Activated CD4-positive, alpha-beta T cell treated with anti-CD3 and anti-CD28 coated beads for 36 hours (primary cell): ENCODE results near the gene POLR1D. TPM values are rescaled to one million over a fixed set of nuclear protein-coding genes. Genes with fewer than 3 reads are reported as not detected.

Experiments used
- ATAC-seq: fragments of 200-7000 bp; cut with Tn5 transposase; one replicate; pipeline ENCODE4 v1.10.0; 2021; ENCODE audit warnings: mild to moderate bottlenecking, moderate library complexity
- CTCF ChIA-PET: fragments of 350-600 bp; sonication (Branson Sonifier 250); formaldehyde crosslinking; loops from one replicate; lab custom pipeline; 2021; ENCODE audit warnings: antibody characterized with exemption; lab: Charles Lee
- POLR2A ChIA-PET: fragments of 350-600 bp; sonication (Branson Sonifier 250); formaldehyde crosslinking; loops from one replicate; lab custom pipeline; 2021; ENCODE audit warnings: antibody characterized with exemption, inconsistent platforms; lab: Charles Lee
- DNase-seq: peaks from one replicate; pipeline ENCODE4 v3.0.0-alpha.2; 2020
- H3K27ac Mint-ChIP-seq: one replicate; pipeline ENCODE4 v1.8.0; 2021; ENCODE audit warnings: mixed read lengths
- H3K27me3 Mint-ChIP-seq: one replicate; pipeline ENCODE4 v1.8.0; 2021; ENCODE audit warnings: mixed read lengths
- H3K36me3 Mint-ChIP-seq: one replicate; pipeline ENCODE4 v1.8.0; 2021; ENCODE audit warnings: low read depth, mixed read lengths
- H3K4me1 Mint-ChIP-seq: one replicate; pipeline ENCODE4 v1.8.0; 2021; ENCODE audit warnings: mixed read lengths
- H3K4me3 Mint-ChIP-seq: one replicate; pipeline ENCODE4 v1.8.0; 2021; ENCODE audit warnings: mild to moderate bottlenecking, moderate library complexity, mixed read lengths
- H3K9me3 Mint-ChIP-seq: one replicate; pipeline ENCODE4 v1.8.0; 2021; ENCODE audit warnings: low read depth, mixed read lengths
- intact Hi-C, 2 experiments: fragments of 100-400 bp; cut with DNase I in 1 of 2; cut with micrococcal nuclease in 1 of 2; formaldehyde crosslinking; loops; one replicate each; pipeline versions ENCODE4 v1.14.2 to v1.15.1; 2022 to 2024; cut with DNase I, micrococcal nuclease
- total RNA-seq, 2 experiments: library from RNA; stranded (reverse); gene quantifications; one replicate each; pipeline ENCODE4 v1.2.3, GENCODE V29; 2021

The POLR1D gene
- total RNA-seq, 2 experiments from 2014 or later: 165 to 197 TPM

DNA sequence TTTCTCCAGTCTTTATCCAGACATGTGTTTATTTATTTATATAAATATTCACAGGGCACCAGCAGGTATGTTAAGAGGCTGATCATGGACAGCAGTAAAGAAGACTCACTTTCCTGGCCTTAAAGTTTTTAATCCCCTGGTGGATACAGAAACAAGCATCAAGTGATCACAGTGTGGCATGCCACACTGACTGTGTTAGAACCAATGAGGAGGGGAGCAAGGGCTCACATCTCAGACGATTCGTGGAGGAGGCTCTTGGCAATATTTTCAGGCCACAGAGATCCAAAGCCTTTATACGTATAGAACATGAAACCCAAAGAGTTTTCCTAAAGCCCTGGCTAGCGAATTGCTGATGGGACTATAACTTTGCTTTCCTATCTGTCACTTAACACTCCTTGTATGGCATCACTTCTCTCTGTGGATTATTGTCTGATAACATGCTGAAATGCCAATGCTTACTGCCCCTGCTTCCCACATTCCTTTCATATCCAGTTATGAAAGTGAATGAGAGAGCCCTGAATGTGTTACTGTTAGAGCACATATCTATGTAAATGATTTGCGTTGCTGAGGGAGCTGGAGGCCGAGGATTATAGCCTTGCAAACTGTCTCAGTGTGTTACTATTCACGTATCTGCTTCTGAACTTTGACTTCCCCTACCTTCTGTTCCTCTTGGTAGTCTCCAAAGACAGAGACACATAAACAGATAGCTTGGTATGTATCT is 37.6 kb downstream of the POLR1D start:
- no peaks in the 10 kb centered on the region for H3K27me3 Mint-ChIP-seq
- POLR2A ChIA-PET: no interaction called here
- no peak for ATAC-seq
- H3K4me1 Mint-ChIP-seq: no peaks in the 10 kb centered on the region
- CTCF ChIA-PET: interaction anchor here (1.0 kb wide), 1 partner anchor 298 kb away, joined by 5 read pairs; no protein-coding TSS in a partner anchor
- H3K4me3 Mint-ChIP-seq: no peak overlapping the region
- H3K9me3 Mint-ChIP-seq: no peaks in the 10 kb centered on the region
- intact Hi-C loops: no loop called here
- DNase-seq: no peak
- no peak overlapping the region for H3K27ac Mint-ChIP-seq
- H3K36me3 Mint-ChIP-seq: peaks cover 12% of the 10 kb centered on the region

DNA sequence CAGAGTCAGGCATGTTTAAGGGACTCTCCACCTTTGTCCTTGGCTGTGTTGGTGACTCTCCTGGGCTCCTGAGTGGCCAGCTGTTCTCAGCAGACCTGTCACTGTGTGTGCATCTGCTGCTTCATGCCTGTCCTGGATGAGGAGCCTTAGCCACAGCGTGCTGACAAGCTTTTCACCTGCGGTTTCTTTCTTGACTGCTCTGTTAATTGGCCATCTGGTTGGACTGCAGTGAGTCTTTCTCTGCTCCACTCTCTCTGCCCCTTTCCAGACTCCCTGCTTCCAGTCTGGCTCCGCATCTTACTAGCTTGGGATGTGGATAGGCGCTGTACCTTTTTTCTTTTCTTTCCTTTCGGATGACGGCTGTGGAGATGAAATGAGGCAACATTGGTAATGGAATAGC is 38.8 kb downstream of the POLR1D start:
- no peak overlapping the region for H3K4me3 Mint-ChIP-seq
- ATAC-seq (no peak), DNase-seq (no peak)
- H3K27me3 Mint-ChIP-seq: no peaks in the 10 kb centered on the region
- intact Hi-C loops: no loop called here
- H3K9me3 Mint-ChIP-seq: no peaks in the 10 kb centered on the region
- H3K36me3 Mint-ChIP-seq: peaks cover 15% of the 10 kb centered on the region
- CTCF ChIA-PET: interaction anchor here (1.4 kb wide), 1 partner anchor 13 kb away, joined by 5 read pairs; no protein-coding TSS in a partner anchor
- no peak overlapping the region for H3K27ac Mint-ChIP-seq
- POLR2A ChIA-PET: no interaction called here
- no peaks in the 10 kb centered on the region for H3K4me1 Mint-ChIP-seq

DNA sequence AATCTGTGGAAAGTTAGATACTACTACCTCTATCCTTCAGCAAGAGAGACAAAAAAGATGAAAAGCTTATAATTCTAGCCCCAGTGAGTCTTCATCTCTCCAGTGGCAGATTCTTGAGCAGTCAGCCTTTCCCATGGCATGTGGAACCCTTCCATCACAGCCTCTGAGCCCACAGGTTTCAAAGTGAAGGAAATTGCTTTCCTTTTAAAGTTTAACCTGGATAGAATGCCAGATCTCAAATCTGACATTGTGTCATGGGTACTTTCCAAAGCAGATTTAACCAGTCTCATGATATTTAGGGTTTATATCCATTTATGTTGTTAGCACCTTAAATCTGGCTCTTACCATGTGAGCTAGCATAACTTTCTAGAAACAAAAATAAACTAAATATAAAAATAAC is 39.3 kb downstream of the POLR1D start:
- Mint-ChIP-seq H3K4me1 (no peaks in the 10 kb centered on the region), H3K9me3 (no peaks in the 10 kb centered on the region), H3K27ac (no peak overlapping the region), H3K27me3 (no peaks in the 10 kb centered on the region), H3K36me3 (peaks cover 14% of the 10 kb centered on the region), H3K4me3 (no peak overlapping the region)
- ChIA-PET POLR2A (no interaction called here), CTCF (interaction anchor here (1.4 kb wide), 1 partner anchor 13 kb away, joined by 5 read pairs; no protein-coding TSS in a partner anchor)
- DNase-seq (no peak), ATAC-seq (no peak)
- intact Hi-C loops: no loop called here

DNA sequence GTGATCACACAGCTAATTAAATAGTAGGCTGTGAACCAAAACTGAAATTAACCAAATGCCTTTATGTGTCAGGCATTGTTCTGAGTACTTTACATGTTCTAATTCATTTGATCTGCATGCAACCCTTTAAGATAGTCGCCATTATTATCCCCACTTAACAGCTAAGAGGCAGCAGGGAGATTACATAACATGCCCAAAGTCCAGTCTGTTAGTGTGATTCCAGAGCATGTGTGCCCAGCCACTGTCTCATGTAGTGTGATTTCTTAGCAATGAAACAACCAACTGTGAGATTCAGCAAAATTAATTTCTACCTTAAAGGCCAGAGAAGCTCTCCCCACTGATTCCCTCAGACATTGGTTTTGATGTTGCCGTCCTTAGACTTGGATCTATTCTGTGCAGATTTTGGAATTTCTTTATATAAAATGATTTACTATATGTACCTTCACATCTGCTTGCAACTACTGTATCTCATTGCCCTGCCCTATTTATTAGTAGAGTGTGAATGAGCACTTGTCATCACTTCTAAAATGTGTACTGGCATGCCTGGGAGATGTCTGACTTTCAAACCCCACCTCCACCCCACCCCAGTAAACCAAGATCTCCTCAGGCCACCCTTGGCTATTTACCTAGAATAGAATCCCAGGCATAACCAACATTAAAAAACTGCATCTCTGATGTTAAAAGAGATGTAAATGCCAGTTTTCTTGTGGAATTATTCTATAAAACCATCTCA is 41.2 kb downstream of the POLR1D start:
- Mint-ChIP-seq H3K27me3 (no peaks in the 10 kb centered on the region), H3K4me3 (no peak overlapping the region), H3K27ac (no peak overlapping the region), H3K36me3 (peaks cover 13% of the 10 kb centered on the region), H3K9me3 (no peaks in the 10 kb centered on the region), H3K4me1 (no peaks in the 10 kb centered on the region)
- ChIA-PET POLR2A (no interaction called here), CTCF (interaction anchor here (0.9 kb wide), 1 partner anchor 10 kb away, joined by 3 read pairs; no protein-coding TSS in a partner anchor)
- intact Hi-C loops: no loop called here
- ATAC-seq (no peak), DNase-seq (no peak)

DNA sequence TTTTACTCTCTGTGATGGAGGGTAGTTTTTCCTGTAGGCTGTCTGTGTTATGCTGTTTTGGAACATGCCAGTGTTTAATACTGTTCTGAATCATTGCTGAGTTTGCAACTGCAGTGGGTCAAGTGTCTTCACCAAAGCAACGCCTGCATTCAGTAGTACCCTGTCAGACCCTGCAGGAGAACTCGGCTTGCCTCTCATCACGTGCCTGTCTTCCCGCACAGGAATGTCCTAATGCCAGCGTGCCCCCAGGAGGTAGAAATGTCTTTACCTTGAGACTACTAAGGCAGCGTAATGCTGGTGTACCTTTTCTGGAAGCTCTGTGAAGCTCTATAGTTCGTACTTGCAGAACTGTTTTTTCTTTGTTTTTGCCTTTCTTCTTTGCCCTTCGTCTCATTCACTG is 42.3 kb downstream of the POLR1D start:
- Mint-ChIP-seq H3K4me1 (no peaks in the 10 kb centered on the region), H3K9me3 (no peaks in the 10 kb centered on the region), H3K27ac (no peak overlapping the region), H3K4me3 (no peak overlapping the region), H3K27me3 (no peaks in the 10 kb centered on the region), H3K36me3 (peaks cover 13% of the 10 kb centered on the region)
- CTCF ChIA-PET: no interaction called here
- ATAC-seq (no peak), DNase-seq (no peak)
- POLR2A ChIA-PET: no interaction called here
- intact Hi-C loops: no loop called here

DNA sequence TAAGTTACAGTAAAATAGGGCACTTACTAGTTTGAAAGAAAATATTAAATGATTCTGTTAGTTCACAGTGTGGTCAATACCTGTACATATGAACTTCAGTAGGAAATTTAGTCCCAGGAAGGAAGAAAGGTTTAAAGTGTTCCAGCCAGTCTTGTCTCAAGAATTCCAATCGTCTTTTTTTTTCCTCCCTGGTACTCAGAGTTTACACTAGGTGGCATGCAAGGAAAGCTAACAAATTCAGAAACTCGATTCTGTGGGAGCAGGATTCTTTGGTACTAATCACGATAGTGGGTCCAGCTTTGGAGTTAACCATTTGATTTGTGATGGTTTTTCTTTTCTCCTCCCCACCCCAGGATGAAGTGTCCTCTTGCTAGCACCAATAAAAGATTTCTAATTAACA is 43.6 kb downstream of the POLR1D start:
- intact Hi-C loops: no loop called here
- H3K9me3 Mint-ChIP-seq: no peaks in the 10 kb centered on the region
- ATAC-seq (no peak), DNase-seq (no peak)
- H3K27me3 Mint-ChIP-seq: no peaks in the 10 kb centered on the region
- H3K4me3 Mint-ChIP-seq: no peak overlapping the region
- ChIA-PET POLR2A (no interaction called here), CTCF (interaction anchor here (1.0 kb wide), 1 partner anchor 134 kb away, joined by 3 read pairs; no protein-coding TSS in a partner anchor)
- no peak overlapping the region for H3K27ac Mint-ChIP-seq
- no peaks in the 10 kb centered on the region for H3K4me1 Mint-ChIP-seq
- H3K36me3 Mint-ChIP-seq: peaks cover 12% of the 10 kb centered on the region

DNA sequence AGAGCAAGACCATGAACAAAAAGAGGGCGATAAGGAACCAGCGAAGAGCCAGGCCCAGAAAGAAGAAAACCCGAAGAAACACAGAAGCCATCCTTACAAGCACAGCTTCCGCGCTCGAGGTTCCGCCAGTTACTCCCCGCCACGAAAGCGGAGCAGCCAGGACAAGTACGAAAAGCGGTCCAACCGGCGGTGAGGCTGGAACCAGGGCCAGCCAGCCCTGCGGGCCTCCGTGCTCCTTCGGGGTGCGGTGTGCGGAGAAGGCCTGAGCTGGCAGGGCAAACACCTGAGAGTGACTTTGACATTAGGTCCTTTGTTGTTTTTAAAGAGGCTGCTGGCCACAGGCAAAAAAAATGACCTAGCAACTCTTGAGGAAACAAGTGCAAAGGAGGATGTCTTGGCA is 44.1 kb downstream of the POLR1D start:
- ATAC-seq (no peak), DNase-seq (no peak)
- Mint-ChIP-seq H3K27me3 (no peaks in the 10 kb centered on the region), H3K36me3 (peaks cover 9% of the 10 kb centered on the region), H3K4me3 (no peak overlapping the region), H3K9me3 (no peaks in the 10 kb centered on the region), H3K27ac (no peak overlapping the region), H3K4me1 (no peaks in the 10 kb centered on the region)
- CTCF ChIA-PET: interaction anchor here (1.0 kb wide), 1 partner anchor 135 kb away, joined by 3 read pairs; no protein-coding TSS in a partner anchor
- POLR2A ChIA-PET: no interaction called here
- intact Hi-C loops: no loop called here

DNA sequence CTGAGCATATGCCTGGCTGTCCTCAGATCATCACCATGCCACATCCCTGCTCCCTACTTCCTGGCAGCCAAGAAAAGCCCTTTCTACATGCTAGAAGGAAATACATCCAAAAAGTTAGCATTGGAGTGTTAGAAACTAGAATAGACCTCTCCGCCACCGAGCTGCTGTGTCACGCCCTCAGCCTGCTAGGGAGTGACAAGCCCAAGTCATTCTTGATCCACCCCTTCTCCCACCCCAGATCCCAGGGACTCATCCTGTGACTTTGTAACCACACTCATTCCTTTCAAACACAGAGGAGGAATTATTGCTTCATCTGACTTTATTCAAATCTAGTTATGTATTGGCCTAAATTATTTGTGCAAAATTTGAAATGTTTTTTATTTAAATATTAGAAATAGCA is 45.3 kb downstream of the POLR1D start:
- POLR2A ChIA-PET: no interaction called here
- Mint-ChIP-seq H3K4me1 (no peaks in the 10 kb centered on the region), H3K9me3 (no peaks in the 10 kb centered on the region), H3K27me3 (no peaks in the 10 kb centered on the region), H3K4me3 (no peak overlapping the region), H3K36me3 (peaks cover 8% of the 10 kb centered on the region), H3K27ac (no peak overlapping the region)
- CTCF ChIA-PET: no interaction called here
- intact Hi-C loops: no loop called here
- DNase-seq: no peak
- no peak for ATAC-seq

DNA sequence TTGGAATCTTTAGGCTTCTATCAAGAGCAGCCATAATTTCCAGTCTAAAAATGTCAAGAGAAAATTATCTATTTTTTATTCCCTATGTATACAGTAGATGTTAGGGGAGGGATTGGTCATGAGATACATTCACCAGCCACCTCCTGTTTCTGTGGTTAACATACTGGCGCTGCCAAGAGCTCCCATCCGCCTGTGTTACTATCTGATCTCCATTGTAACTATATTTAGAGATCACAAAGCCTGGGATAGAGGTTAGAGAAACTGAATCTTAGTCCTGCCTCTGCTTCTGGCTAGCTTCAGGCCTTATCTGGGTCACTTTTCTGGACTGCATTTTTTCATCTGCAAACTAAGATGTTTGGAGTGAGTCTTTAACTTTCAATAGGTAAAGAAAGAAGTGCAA is 46.3 kb downstream of the POLR1D start:
- Mint-ChIP-seq H3K9me3 (peaks cover 2% of the 10 kb centered on the region), H3K27ac (no peak overlapping the region), H3K27me3 (no peaks in the 10 kb centered on the region), H3K4me3 (no peak overlapping the region), H3K36me3 (peaks cover 8% of the 10 kb centered on the region), H3K4me1 (no peaks in the 10 kb centered on the region)
- intact Hi-C loops: no loop called here
- ATAC-seq: no peak
- no peak for DNase-seq
- ChIA-PET POLR2A (interaction anchor here (0.7 kb wide), 1 partner anchor 135 kb away, joined by 4 read pairs; no protein-coding TSS in a partner anchor), CTCF (interaction anchor here (0.7 kb wide), 1 partner anchor 1216 kb away, joined by 3 read pairs; no protein-coding TSS in a partner anchor)

DNA sequence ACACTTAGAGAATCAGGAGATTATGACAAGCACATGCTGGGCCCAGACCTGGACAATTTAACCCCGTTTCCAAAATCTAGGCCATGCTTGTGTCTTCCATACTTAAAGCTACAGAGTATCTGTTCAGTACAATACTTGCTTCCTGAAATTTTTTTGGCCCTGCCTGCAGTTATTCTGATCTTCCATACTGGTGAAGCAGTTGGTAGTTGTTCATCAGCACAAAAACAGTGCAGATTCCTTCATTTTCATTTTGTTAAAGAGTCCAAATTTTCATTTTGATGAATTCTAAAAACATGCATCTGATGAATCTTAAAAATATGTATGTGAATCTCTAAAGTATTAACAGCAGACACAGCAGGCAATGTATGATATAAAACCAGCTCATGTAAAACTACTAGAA is 49.2 kb downstream of the POLR1D start:
- H3K36me3 Mint-ChIP-seq: peaks cover 4% of the 10 kb centered on the region
- ChIA-PET CTCF (no interaction called here), POLR2A (no interaction called here)
- no peak for DNase-seq
- peaks cover 2% of the 10 kb centered on the region for H3K9me3 Mint-ChIP-seq
- no peak overlapping the region for H3K27ac Mint-ChIP-seq
- no peak overlapping the region for H3K4me3 Mint-ChIP-seq
- no peaks in the 10 kb centered on the region for H3K27me3 Mint-ChIP-seq
- no peaks in the 10 kb centered on the region for H3K4me1 Mint-ChIP-seq
- intact Hi-C loops: no loop called here
- ATAC-seq: no peak

DNA sequence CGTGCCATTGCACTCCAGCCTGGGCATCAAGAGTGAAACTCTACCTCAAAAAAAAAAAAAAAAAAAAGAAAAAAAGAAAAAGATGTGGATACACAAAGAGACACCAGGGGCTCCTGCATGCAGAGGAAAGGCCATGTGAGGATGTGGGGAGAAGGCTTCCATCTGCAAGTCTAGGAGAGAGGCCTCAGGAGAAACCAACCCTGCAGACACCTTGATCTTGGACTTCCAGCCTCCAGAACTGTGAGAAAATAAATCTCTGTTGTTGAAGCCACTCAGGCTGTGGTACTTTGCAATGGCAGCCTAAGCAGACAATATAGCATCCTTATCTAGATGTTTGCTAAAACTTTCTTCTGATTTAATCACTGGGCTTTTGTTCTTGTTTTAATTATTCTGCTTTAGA is 50.3 kb downstream of the POLR1D start:
- Mint-ChIP-seq H3K27me3 (no peaks in the 10 kb centered on the region), H3K4me1 (no peaks in the 10 kb centered on the region), H3K9me3 (peaks cover 2% of the 10 kb centered on the region), H3K36me3 (no peaks in the 10 kb centered on the region), H3K4me3 (no peak overlapping the region), H3K27ac (no peak overlapping the region)
- intact Hi-C loops: no loop called here
- ATAC-seq: no peak
- ChIA-PET CTCF (no interaction called here), POLR2A (no interaction called here)
- no peak for DNase-seq
